PC-9 (cell line): ENCODE results near the gene MAGI2. TPM values are rescaled to one million over a fixed set of nuclear protein-coding genes. Genes with fewer than 3 reads are reported as not detected.

Experiments
- BruUV-seq: library from RNA; stranded (reverse); fragments of 400-500 nt; replicated peaks from 2 replicates; lab custom pipeline; 2021; lab: Mats Ljungman, UMichigan
- CTCF ChIA-PET: fragments of 300-600 bp; sonication (Branson Sonifier 250); formaldehyde crosslinking; loops from one replicate; lab custom pipeline; 2022; ENCODE audit warnings: antibody characterized with exemption; lab: Charles Lee
- POLR2A ChIA-PET: fragments of 300-600 bp; sonication (Branson Sonifier 250); formaldehyde crosslinking; loops from one replicate; lab custom pipeline; 2022; ENCODE audit warnings: antibody characterized with exemption; ENCODE audit not compliant: unreplicated experiment; lab: Charles Lee
- DNase-seq, 2 experiments: peaks; one replicate each; pipeline versions ENCODE4 v3.0.0 to v3.0.0-alpha.2; 2015 to 2022; ENCODE audit warnings: mixed read lengths in 1 of 2
- H2AFZ ChIP-seq: fragments of 200-600 bp; sonication (generic); 2 replicates; pipeline ENCODE4 v1.8.1; 2017; ENCODE audit warnings: antibody characterized with exemption
- H3F3A ChIP-seq: fragments of 200-600 bp; sonication (generic); 2 replicates; pipeline ENCODE4 v1.8.1; 2017; ENCODE audit warnings: antibody characterized with exemption, mild to moderate bottlenecking, low read depth; ENCODE audit not compliant: insufficient read depth
- H3K27ac ChIP-seq: fragments of 200-600 bp; sonication (generic); 2 replicates; pipeline ENCODE4 v1.6.1; 2016; ENCODE audit warnings: mixed run types
- H3K27me3 ChIP-seq: fragments of 200-600 bp; sonication (generic); 2 replicates; pipeline ENCODE4 v1.6.1; 2016; ENCODE audit warnings: low read depth, mixed run types; ENCODE audit not compliant: insufficient read depth
- H3K36me3 ChIP-seq: fragments of 200-600 bp; sonication (generic); 2 replicates; pipeline ENCODE4 v1.6.1; 2016; ENCODE audit warnings: low read depth, mixed run types
- H3K4me1 ChIP-seq: fragments of 200-600 bp; sonication (generic); replicated peaks from 2 replicates; pipeline ENCODE4 v1.6.1; 2016; ENCODE audit warnings: mixed run types; ENCODE audit not compliant: insufficient read depth
- H3K4me2 ChIP-seq: fragments of 200-600 bp; sonication (generic); 2 replicates; pipeline ENCODE4 v1.6.1; 2017; ENCODE audit warnings: mixed run types
- H3K4me3 ChIP-seq: fragments of 200-600 bp; sonication (generic); 2 replicates; pipeline ENCODE4 v1.6.1; 2016; ENCODE audit warnings: mixed run types
- H3K79me2 ChIP-seq: fragments of 200-600 bp; sonication (generic); 2 replicates; pipeline ENCODE4 v1.6.1; 2017; ENCODE audit warnings: low read depth, mixed run types
- H3K9me2 ChIP-seq: fragments of 200-600 bp; sonication (generic); 2 replicates; pipeline ENCODE4 v1.8.1; 2017; ENCODE audit warnings: mild to moderate bottlenecking; ENCODE audit not compliant: insufficient read depth
- H3K9me3 ChIP-seq: fragments of 200-600 bp; sonication (generic); 2 replicates; pipeline ENCODE4 v1.8.1; 2016; ENCODE audit warnings: low read depth; ENCODE audit not compliant: insufficient read depth
- H4K20me1 ChIP-seq: fragments of 200-600 bp; sonication (generic); 2 replicates; pipeline ENCODE4 v1.8.1; 2017; ENCODE audit not compliant: insufficient read depth
- EZH2 ChIP-seq: fragments of 200-600 bp; sonication (generic); IDR thresholded peaks from 2 replicates; pipeline ENCODE4 v1.8.0; 2017; ENCODE audit warnings: antibody characterized with exemption, low read depth
- intact Hi-C: fragments of 100-400 bp; cut with micrococcal nuclease; formaldehyde crosslinking; loops from one replicate; pipeline ENCODE4 v1.10.0; 2022; ENCODE audit not compliant: unreplicated experiment
- total RNA-seq: library from RNA; stranded (reverse); gene quantifications from 2 replicates; pipeline ENCODE4 v1.2.3, GENCODE V29; 2021
- TF ChIP-seq, protein P1 (sequence below): fragments of 200-600 bp; sonication (generic); conservative IDR thresholded peaks from 2 replicates; pipeline ENCODE4 v1.6.1; 2017; ENCODE audit warnings: mixed run types, antibody characterized with exemption, mild to moderate bottlenecking, moderate library complexity

Gene MAGI2
- total RNA-seq, 1 experiment from 2014 or later, result 0.92 TPM

DNA sequence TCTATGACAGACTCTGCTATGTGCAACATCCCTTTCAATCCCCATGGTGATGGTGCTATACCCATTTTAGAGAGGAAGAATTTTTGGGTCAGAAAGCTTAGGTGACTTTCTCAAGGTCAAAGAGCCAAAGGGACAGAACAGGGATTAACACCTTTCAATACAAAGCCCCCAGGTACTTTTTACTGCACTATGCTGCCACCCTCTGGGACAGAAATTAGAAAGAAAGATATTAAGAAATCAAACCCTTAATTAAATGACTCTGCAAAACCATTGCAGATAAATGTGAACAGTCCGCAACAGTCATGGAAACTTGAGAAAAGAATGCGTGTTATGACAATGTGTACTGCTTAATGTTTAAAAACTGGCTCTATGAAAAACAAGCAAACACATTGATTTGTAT lies 673.7 kb downstream of the MAGI2 start:
- H3K9me2 ChIP-seq, result no peaks in the 10 kb centered on the region
- CTCF ChIA-PET, result no interaction called here
- POLR2A ChIA-PET, result no interaction called here

DNA sequence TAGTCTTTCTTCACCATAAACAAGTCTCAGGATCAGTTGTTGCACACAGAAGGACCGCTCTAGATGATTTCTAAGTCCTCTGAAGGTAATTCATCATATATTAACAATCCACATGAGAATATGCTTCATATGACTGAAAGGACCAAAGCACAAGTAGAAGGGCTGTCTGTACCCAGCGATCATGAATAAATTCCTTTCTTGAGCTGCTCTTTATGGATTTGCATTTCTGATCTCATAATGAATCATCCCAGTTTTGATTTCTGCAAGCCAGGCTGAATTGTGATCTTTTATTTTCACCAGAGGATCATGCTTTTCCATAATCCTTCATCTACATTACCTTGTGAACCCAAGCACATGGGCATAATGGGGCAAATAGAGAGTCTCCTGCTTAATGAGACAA lies 675.6 kb downstream of the MAGI2 start:
- H3K4me1 ChIP-seq, result no peaks in the 10 kb centered on the region

More for the DNA sequence above, 673.7 kb downstream of the MAGI2 start:
- H3K4me2 ChIP-seq, result no peak overlapping the region
- no TSS peak for BruUV-seq
- H2AFZ ChIP-seq, result no peak overlapping the region
- no peaks in the 10 kb centered on the region for H4K20me1 ChIP-seq
- H3K27ac ChIP-seq, result no peak overlapping the region
- no peaks in the 10 kb centered on the region for H3K79me2 ChIP-seq
- TF ChIP-seq, protein P1, sequence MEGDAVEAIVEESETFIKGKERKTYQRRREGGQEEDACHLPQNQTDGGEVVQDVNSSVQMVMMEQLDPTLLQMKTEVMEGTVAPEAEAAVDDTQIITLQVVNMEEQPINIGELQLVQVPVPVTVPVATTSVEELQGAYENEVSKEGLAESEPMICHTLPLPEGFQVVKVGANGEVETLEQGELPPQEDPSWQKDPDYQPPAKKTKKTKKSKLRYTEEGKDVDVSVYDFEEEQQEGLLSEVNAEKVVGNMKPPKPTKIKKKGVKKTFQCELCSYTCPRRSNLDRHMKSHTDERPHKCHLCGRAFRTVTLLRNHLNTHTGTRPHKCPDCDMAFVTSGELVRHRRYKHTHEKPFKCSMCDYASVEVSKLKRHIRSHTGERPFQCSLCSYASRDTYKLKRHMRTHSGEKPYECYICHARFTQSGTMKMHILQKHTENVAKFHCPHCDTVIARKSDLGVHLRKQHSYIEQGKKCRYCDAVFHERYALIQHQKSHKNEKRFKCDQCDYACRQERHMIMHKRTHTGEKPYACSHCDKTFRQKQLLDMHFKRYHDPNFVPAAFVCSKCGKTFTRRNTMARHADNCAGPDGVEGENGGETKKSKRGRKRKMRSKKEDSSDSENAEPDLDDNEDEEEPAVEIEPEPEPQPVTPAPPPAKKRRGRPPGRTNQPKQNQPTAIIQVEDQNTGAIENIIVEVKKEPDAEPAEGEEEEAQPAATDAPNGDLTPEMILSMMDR, result no peak
- no peak for TF ChIP-seq EZH2
- intact Hi-C loops, result no loop called here
- no peaks in the 10 kb centered on the region for H3K4me1 ChIP-seq
- no peak for DNase-seq
- H3K9me3 ChIP-seq, result no peaks in the 10 kb centered on the region
- no peaks in the 10 kb centered on the region for H3K27me3 ChIP-seq
- H3F3A ChIP-seq, result no peaks in the 10 kb centered on the region
- H3K36me3 ChIP-seq, result no peaks in the 10 kb centered on the region
- H3K4me3 ChIP-seq, result no peak overlapping the region

DNA sequence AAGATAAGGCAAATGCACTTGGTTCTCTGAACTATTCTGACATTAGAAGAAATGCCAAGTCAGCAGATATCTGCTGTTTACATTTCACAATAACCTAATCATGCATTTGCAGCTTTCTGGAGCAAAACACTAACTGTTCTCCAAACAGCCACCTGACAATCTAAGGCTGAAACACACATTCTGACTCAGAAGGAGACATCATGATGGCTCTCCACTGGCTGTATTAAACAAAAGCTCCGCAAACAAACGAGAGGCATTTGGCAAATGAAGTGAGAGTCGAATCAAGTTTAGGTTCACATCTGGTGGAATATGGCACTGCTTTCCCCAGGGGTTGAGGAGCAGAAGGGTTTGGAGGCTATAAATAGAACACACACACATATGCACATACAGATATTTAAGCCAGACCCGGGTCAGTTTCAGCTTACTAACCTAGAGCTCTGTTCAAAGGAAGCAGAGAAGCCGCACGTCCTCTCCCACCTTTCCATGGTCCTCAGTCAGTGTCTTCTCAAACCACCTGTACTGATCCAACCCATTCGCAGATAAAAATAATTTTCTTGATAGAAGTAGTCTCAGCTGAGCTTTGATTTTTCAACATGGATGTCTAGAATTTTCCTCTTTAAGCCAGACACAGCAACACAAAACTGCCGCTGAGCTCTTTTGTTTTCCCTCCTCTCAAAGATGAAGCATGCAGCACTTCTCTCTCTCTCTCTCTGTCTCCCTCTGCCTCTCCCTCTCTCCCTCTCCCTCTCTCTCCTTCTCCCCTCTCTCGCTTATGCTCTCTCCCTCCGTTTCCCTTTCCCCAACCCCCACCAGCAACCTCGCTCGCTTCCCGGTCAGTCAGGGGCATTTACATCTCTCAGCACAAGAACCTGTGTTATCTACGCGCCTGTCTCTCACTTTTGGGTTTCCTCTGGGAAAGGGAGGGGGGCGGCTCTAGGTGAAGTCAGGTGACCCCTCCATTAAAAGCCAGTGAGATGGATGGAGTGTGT lies 682.8 kb downstream of the MAGI2 start:
- no peaks in the 10 kb centered on the region for H3K36me3 ChIP-seq
- DNase-seq, result no peak
- no peak overlapping the region for H2AFZ ChIP-seq
- no peak overlapping the region for H3K4me3 ChIP-seq
- no peaks in the 10 kb centered on the region for H3K9me3 ChIP-seq
- H3K27me3 ChIP-seq, result no peaks in the 10 kb centered on the region
- CTCF ChIA-PET, result no interaction called here
- no peak overlapping the region for H3K4me2 ChIP-seq
- POLR2A ChIA-PET, result interaction anchor here (0.6 kb wide), 1 partner anchor 39 kb away, joined by 3 read pairs; no protein-coding TSS in a partner anchor
- H3F3A ChIP-seq, result no peaks in the 10 kb centered on the region
- no peaks in the 10 kb centered on the region for H3K9me2 ChIP-seq
- H3K27ac ChIP-seq, result no peak overlapping the region
- BruUV-seq, result no TSS peak
- H4K20me1 ChIP-seq, result no peaks in the 10 kb centered on the region
- intact Hi-C loops, result no loop called here
- no peaks in the 10 kb centered on the region for H3K4me1 ChIP-seq
- TF ChIP-seq, protein P1, result no peak
- TF ChIP-seq EZH2, result no peak
- H3K79me2 ChIP-seq, result no peaks in the 10 kb centered on the region

More for the DNA sequence above, 675.6 kb downstream of the MAGI2 start:
- ChIA-PET CTCF (interaction anchor here (0.9 kb wide), 1 partner anchor 13 kb away, joined by 3 read pairs; no protein-coding TSS in a partner anchor), POLR2A (no interaction called here)
- Histone ChIP-seq H3K79me2 (no peaks in the 10 kb centered on the region), H3K4me2 (no peak overlapping the region), H3K27ac (no peak overlapping the region), H3K9me3 (no peaks in the 10 kb centered on the region), H3K27me3 (no peaks in the 10 kb centered on the region), H4K20me1 (no peaks in the 10 kb centered on the region), H3K9me2 (no peaks in the 10 kb centered on the region), H3K36me3 (no peaks in the 10 kb centered on the region), H3K4me3 (no peak overlapping the region), H3F3A (no peaks in the 10 kb centered on the region), H2AFZ (no peak overlapping the region)
- no peak for TF ChIP-seq EZH2
- TF ChIP-seq, protein P1, result no peak
- DNase-seq, result no peak
- intact Hi-C loops, result no loop called here
- BruUV-seq, result no TSS peak
